Coronary artery (tissue), 2 donors: Measurements from ENCODE around the gene CDX4.
"Not testable (repeated sequence)": the region's sequence is repeated elsewhere in the genome, so short reads cannot be mapped to it uniquely, and the experiment has no call there.

Source experiments
- DNase-seq: peaks from one replicate; pipeline ENCODE4 v3.0.0-alpha.2; 2017; ENCODE audit warnings: low spot score
- H3K27ac ChIP-seq, 2 donors: fragments of 200-600 bp; sonication (generic); one replicate each; pipeline ENCODE4 v1.5.1; 2016 to 2019
- H3K4me3 ChIP-seq: fragments of 200-600 bp; sonication (generic); 2 replicates; pipeline ENCODE4 v1.5.1; 2016; ENCODE audit warnings: mild to moderate bottlenecking, moderate library complexity
- CTCF ChIP-seq: fragments of 200-600 bp; sonication (generic); IDR thresholded peaks from one replicate; pipeline ENCODE4 v1.5.1; 2019; ENCODE audit warnings: antibody characterized with exemption

CDX4 gene

GRCh38 chrX:73448379-73448778 lies 1.5 kb downstream of the CDX4 start:
- Histone ChIP-seq H3K4me3 (peak overlapping the region; percentile 47), H3K27ac (no peak overlapping the region)
- no peak for DNase-seq
- TF ChIP-seq CTCF = no peak

GRCh38 chrX:73455171-73455570 lies 8.3 kb downstream of the CDX4 start:
- Histone ChIP-seq H3K4me3 (no peak overlapping the region), H3K27ac (no peak overlapping the region)
- no peak for TF ChIP-seq CTCF
- no peak for DNase-seq

DNA sequence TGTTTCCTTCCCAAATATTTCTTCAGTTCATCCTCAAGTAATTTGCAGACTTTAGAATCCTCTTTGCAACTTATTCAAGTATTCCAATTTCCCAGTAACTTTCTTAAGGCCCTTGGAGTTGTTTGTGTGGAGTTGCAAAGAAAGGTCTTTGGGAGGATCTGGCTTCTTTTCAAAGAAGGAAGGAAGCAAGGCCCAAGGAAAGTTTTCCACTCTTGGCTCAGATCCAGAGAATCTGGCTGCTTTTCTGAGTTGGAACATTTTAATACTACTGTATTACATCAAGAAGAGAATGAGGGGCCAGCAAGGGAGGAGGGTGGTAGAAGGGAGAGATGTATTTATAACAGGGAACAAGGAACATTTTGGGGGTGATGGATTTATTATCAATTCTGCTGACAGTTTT lies 10.5 kb downstream of the CDX4 start:
- no peak for TF ChIP-seq CTCF
- Histone ChIP-seq H3K27ac (no peak overlapping the region), H3K4me3 (no peak overlapping the region)
- DNase-seq = no peak

DNA sequence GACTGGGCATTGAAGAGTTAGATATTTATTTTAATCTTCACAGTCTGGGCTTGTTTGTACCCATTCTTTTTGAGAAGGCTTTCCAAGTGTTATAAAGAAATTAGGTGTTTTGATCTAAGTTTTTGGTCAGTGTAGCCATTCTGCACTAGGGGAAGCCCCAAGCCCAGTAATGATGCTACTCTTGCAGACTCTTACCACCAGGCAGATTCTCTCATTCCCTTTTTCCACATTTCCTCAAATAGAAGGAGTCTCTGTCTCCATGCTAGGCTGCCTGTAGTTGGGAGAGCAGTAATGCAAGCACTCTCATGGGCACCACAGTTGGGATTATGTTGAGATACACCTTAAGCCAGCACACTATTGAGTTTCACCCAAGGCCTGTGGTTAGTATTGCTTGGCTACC lies 21.5 kb downstream of the CDX4 start:
- Histone ChIP-seq H3K27ac (no peak overlapping the region), H3K4me3 (no peak overlapping the region)
- no peak for DNase-seq
- no peak for TF ChIP-seq CTCF

GRCh38 chrX:73478961-73479360 lies 32.1 kb downstream of the CDX4 start:
- H3K4me3 ChIP-seq = no peak overlapping the region
- no peak overlapping the region for H3K27ac ChIP-seq
- no peak for TF ChIP-seq CTCF
- no peak for DNase-seq

DNA sequence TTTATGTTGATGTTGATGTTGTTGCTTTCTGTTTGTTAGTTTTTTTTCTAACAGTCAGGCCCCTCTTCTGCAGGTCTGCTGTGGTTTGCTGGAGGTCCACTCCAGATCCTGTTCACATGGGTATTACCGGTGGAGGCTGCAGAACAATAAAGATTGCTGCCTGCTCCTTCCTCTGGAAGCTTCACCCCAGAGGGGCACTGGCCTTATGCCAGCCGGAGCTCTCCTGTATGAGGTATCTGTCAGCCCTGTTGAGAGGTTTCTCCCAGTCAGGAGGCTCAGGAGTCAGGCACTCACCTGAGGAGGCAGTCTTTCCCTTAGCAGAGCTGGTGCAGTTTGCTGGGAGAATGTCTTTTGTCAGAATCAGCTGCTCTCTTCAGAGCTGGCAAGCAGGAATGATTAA lies 34.7 kb downstream of the CDX4 start:
- Histone ChIP-seq H3K27ac (no peak overlapping the region), H3K4me3 (no peak overlapping the region)
- TF ChIP-seq CTCF = no peak
- no peak for DNase-seq

GRCh38 chrX:73490661-73491060 lies 43.8 kb downstream of the CDX4 start:
- Histone ChIP-seq H3K4me3 (no peak overlapping the region), H3K27ac (no peak overlapping the region)
- no peak for DNase-seq
- TF ChIP-seq CTCF = no peak

GRCh38 chrX:73492178-73492577 lies 45.3 kb downstream of the CDX4 start:
- H3K4me3 ChIP-seq, H3K27ac ChIP-seq, DNase-seq: not testable (repeated sequence)
